Measurements from ENCODE around the gene ENPP1. TPM values are rescaled to one million over a fixed set of nuclear protein-coding genes. Genes with fewer than 3 reads are reported as not detected.

ENPP1 gene
- total and polyA plus RNA-seq, 2 donors (not counting 1 experiment from before 2014, with no cell fraction given), result 48.6 to 85.4 TPM

GRCh38 chr6:131844243-131844841, 36.5 kb downstream of the ENPP1 start:
- no peaks in the 10 kb centered on the region for H4K20me1 ChIP-seq (ENCODE audit: control insufficient read depth, extremely low read depth, insufficient read depth, low read length)
- H3K4me3 ChIP-seq (replicated peaks in 1 of 4; ENCODE audit: control extremely low read depth in 1 of 4, insufficient read depth in 1 of 4, low read depth in 3 of 4, low read length in 4 of 4), result no peak overlapping the region
- no peaks in the 10 kb centered on the region for H3K27me3 ChIP-seq (ENCODE audit: control insufficient read depth, insufficient read depth, low read length)
- H3K27ac ChIP-seq (ENCODE audit: insufficient read depth, low read length), result peak overlapping the region; percentile 44
- TF ChIP-seq EZH2 (IDR thresholded peaks at IDR 0.05; ENCODE audit: low read length, missing control alignments), result no peak
- TF ChIP-seq CTCF (conservative IDR thresholded peaks at IDR 0.05 in 1 of 2, IDR thresholded peaks at IDR 0.05 in 1 of 2; ENCODE audit: low read depth in 1 of 2, low read length in 2 of 2), result no peak
- H3K4me1 ChIP-seq (ENCODE audit: control insufficient read depth, extremely low read depth, insufficient read depth, low read length), result peaks cover 6% of the 10 kb centered on the region
- H3K79me2 ChIP-seq (ENCODE audit: control insufficient read depth, insufficient read depth, low read length), result no peaks in the 10 kb centered on the region
- no peak overlapping the region for H2AFZ ChIP-seq (ENCODE audit: low read length)
- no peak overlapping the region for H3K9ac ChIP-seq (ENCODE audit: insufficient read depth, low read length)
- H3K9me3 ChIP-seq (ENCODE audit: control insufficient read depth, insufficient read depth, low read depth, low read length), result no peaks in the 10 kb centered on the region
- peak; percentile 14 to 95 for DNase-seq (ENCODE audit: low read depth in 2 of 2)
- H3K36me3 ChIP-seq (ENCODE audit: control insufficient read depth, insufficient read depth, low read length), result no peaks in the 10 kb centered on the region
- peak overlapping the region; percentile 13 for H3K4me2 ChIP-seq (ENCODE audit: extremely low read depth, insufficient read depth, low read length)

GRCh38 chr6:131846023-131846663, 38.3 kb downstream of the ENPP1 start:
- peaks cover 2% of the 10 kb centered on the region for H3K36me3 ChIP-seq (ENCODE audit: control insufficient read depth, insufficient read depth, low read length)

GRCh38 chr6:131846905-131847304, 39.1 kb downstream of the ENPP1 start:
- H3K36me3 ChIP-seq (ENCODE audit: control insufficient read depth, insufficient read depth, low read length), result peaks cover 3% of the 10 kb centered on the region
- H3K79me2 ChIP-seq (ENCODE audit: control insufficient read depth, insufficient read depth, low read length), result no peaks in the 10 kb centered on the region
- no peak overlapping the region for H3K4me2 ChIP-seq (ENCODE audit: extremely low read depth, insufficient read depth, low read length)
- H3K4me3 ChIP-seq (replicated peaks in 1 of 4; ENCODE audit: control extremely low read depth in 1 of 4, insufficient read depth in 1 of 4, low read depth in 3 of 4, low read length in 4 of 4), result no peak overlapping the region
- DNase-seq (ENCODE audit: low read depth in 2 of 2), result no peak
- no peak overlapping the region for H2AFZ ChIP-seq (ENCODE audit: low read length)
- TF ChIP-seq EZH2 (IDR thresholded peaks at IDR 0.05; ENCODE audit: low read length, missing control alignments), result no peak
- no peak for TF ChIP-seq CTCF (conservative IDR thresholded peaks at IDR 0.05 in 1 of 2, IDR thresholded peaks at IDR 0.05 in 1 of 2; ENCODE audit: low read depth in 1 of 2, low read length in 2 of 2)
- no peak overlapping the region for H3K9ac ChIP-seq (ENCODE audit: insufficient read depth, low read length)
- no peaks in the 10 kb centered on the region for H3K27me3 ChIP-seq (ENCODE audit: control insufficient read depth, insufficient read depth, low read length)
- H4K20me1 ChIP-seq (ENCODE audit: control insufficient read depth, extremely low read depth, insufficient read depth, low read length), result no peaks in the 10 kb centered on the region
- no peak overlapping the region for H3K27ac ChIP-seq (ENCODE audit: insufficient read depth, low read length)
- H3K9me3 ChIP-seq (ENCODE audit: control insufficient read depth, insufficient read depth, low read depth, low read length), result no peaks in the 10 kb centered on the region
- peaks cover 6% of the 10 kb centered on the region for H3K4me1 ChIP-seq (ENCODE audit: control insufficient read depth, extremely low read depth, insufficient read depth, low read length)

More at GRCh38 chr6:131846023-131846663, 38.3 kb downstream of the ENPP1 start:
- Histone ChIP-seq H3K4me1 (ENCODE audit: control insufficient read depth, extremely low read depth, insufficient read depth, low read length) (peaks cover 6% of the 10 kb centered on the region), H3K4me2 (ENCODE audit: extremely low read depth, insufficient read depth, low read length) (no peak overlapping the region), H4K20me1 (ENCODE audit: control insufficient read depth, extremely low read depth, insufficient read depth, low read length) (no peaks in the 10 kb centered on the region), H3K27ac (ENCODE audit: insufficient read depth, low read length) (no peak overlapping the region), H3K9ac (ENCODE audit: insufficient read depth, low read length) (no peak overlapping the region), H3K27me3 (ENCODE audit: control insufficient read depth, insufficient read depth, low read length) (no peaks in the 10 kb centered on the region), H3K79me2 (ENCODE audit: control insufficient read depth, insufficient read depth, low read length) (no peaks in the 10 kb centered on the region), H3K4me3 (replicated peaks in 1 of 4; ENCODE audit: control extremely low read depth in 1 of 4, insufficient read depth in 1 of 4, low read depth in 3 of 4, low read length in 4 of 4) (no peak overlapping the region), H3K9me3 (ENCODE audit: control insufficient read depth, insufficient read depth, low read depth, low read length) (no peaks in the 10 kb centered on the region), H2AFZ (ENCODE audit: low read length) (no peak overlapping the region)
- DNase-seq (ENCODE audit: low read depth in 2 of 2), result no peak
- TF ChIP-seq CTCF (conservative IDR thresholded peaks at IDR 0.05 in 1 of 2, IDR thresholded peaks at IDR 0.05 in 1 of 2; ENCODE audit: low read depth in 1 of 2, low read length in 2 of 2), result no peak
- no peak for TF ChIP-seq EZH2 (IDR thresholded peaks at IDR 0.05; ENCODE audit: low read length, missing control alignments)
